HG03103 (cell line): ENCODE data around the gene ELF3.
"Not testable (repeated sequence)": the region's sequence is repeated elsewhere in the genome, so short reads cannot be mapped to it uniquely, and the experiment has no call there.

Source experiments
- ATAC-seq: cut with Tn5 transposase; IDR thresholded peaks from one replicate; pipeline ENCODE4 v1.9.1; 2021; ENCODE audit warnings: low read depth; ENCODE audit not compliant: unreplicated experiment

Gene ELF3

GRCh38 chr1:202034149-202034682, 23.8 kb downstream of the ELF3 start:
- no peak for ATAC-seq

- ATAC-seq: no peak
Observed at GRCh38 chr1:202034683-202035462, 24.5 kb downstream of the ELF3 start.

GRCh38 chr1:202036595-202037387, 26.4 kb downstream of the ELF3 start:
- no peak for ATAC-seq

GRCh38 chr1:202037706-202038296, 27.4 kb downstream of the ELF3 start:
- no peak for ATAC-seq

- no peak for ATAC-seq
Observed at GRCh38 chr1:202038688-202039346, 28.4 kb downstream of the ELF3 start.

- ATAC-seq: no peak
Observed at GRCh38 chr1:202045705-202046104, 35.3 kb downstream of the ELF3 start.

- ATAC-seq: no peak
Observed at GRCh38 chr1:202046227-202046626, 35.8 kb downstream of the ELF3 start.

GRCh38 chr1:202046748-202047708, 36.6 kb downstream of the ELF3 start:
- ATAC-seq: no peak

- no peak for ATAC-seq
Observed at GRCh38 chr1:202047977-202048376, 37.6 kb downstream of the ELF3 start.

- ATAC-seq: no peak
Observed at GRCh38 chr1:202049129-202049528, 38.7 kb downstream of the ELF3 start.

- no peak for ATAC-seq
Observed at GRCh38 chr1:202054094-202054493, 43.7 kb downstream of the ELF3 start.

- not testable (repeated sequence) for ATAC-seq
Observed at GRCh38 chr1:202054673-202055072, 44.3 kb downstream of the ELF3 start.

- ATAC-seq: no peak
Observed at GRCh38 chr1:202056644-202057334, 46.4 kb downstream of the ELF3 start.

GRCh38 chr1:202057335-202057704, 46.9 kb downstream of the ELF3 start:
- ATAC-seq: not testable (repeated sequence)

GRCh38 chr1:202058001-202058908, 47.9 kb downstream of the ELF3 start:
- no peak for ATAC-seq

- ATAC-seq: no peak
Observed at GRCh38 chr1:202061055-202061454, 50.7 kb downstream of the ELF3 start.

GRCh38 chr1:202061787-202062186, 51.4 kb downstream of the ELF3 start:
- not testable (repeated sequence) for ATAC-seq

GRCh38 chr1:202062636-202063035, 52.2 kb downstream of the ELF3 start:
- ATAC-seq: not testable (repeated sequence)
